HepG2 (cell line): Measurements from ENCODE around the gene RAD50. TPM values are rescaled to one million over a fixed set of nuclear protein-coding genes. Genes with fewer than 3 reads are reported as not detected.

ENCODE experiments used
- ATAC-seq: fragments of 200-7000 bp; cut with Tn5 transposase; 3 replicates; pipeline ENCODE4 v1.9.1; 2020; ENCODE audit warnings: mild to moderate bottlenecking, moderate library complexity
- BruUV-seq: library from RNA; stranded (reverse); fragments of 400-500 nt; replicated peaks from 2 replicates; lab custom pipeline; 2021; lab: Mats Ljungman, UMichigan
- CTCF ChIA-PET: fragments of 300-600 bp; formaldehyde crosslinking; extraction: SDS; loops from one replicate; lab custom pipeline; 2021; ENCODE audit warnings: low total read pairs, inconsistent platforms, low intra/inter-chr PET ratio; lab: Yijun Ruan, JAX
- POLR2A ChIA-PET: fragments of 350-600 bp; sonication (Branson Sonifier 250); formaldehyde crosslinking; loops from one replicate; lab custom pipeline; 2020; ENCODE audit warnings: antibody characterized with exemption, inconsistent platforms; lab: Yijun Ruan, JAX
- DNase-seq: peaks from one replicate; pipeline ENCODE4 v3.0.0-alpha.2; 2015; ENCODE audit warnings: low spot score
- FAIRE-seq: peaks from 3 replicates; lab custom pipeline; 2011; peaks lifted over from hg19 to GRCh38; lab: Jason Lieb, UNC
- H2AFZ ChIP-seq: one replicate; pipeline ENCODE4 v1.6.1; 2011; ENCODE audit warnings: low read length, inconsistent platforms
- H3K27ac ChIP-seq: fragments of 300-600 bp; 3 replicates; pipeline ENCODE4 v1.8.0; 2011; ENCODE audit warnings: mixed run types, mild to moderate bottlenecking, mixed read lengths, low read length, inconsistent platforms; ENCODE audit not compliant: insufficient read depth; ENCODE audit errors: extremely low read length
- H3K27me3 ChIP-seq, 2 experiments: fragments of 200-600 bp in 1 of 2; 2 replicates in 1 of 2; 3 replicates in 1 of 2; pipeline versions ENCODE4 v1.6.0 to v1.8.0; 2011; ENCODE audit warnings: low read length in 2 of 2, mild to moderate bottlenecking in 2 of 2, moderate library complexity in 2 of 2, inconsistent platforms in 1 of 2; ENCODE audit not compliant: insufficient read depth in 2 of 2, control insufficient read depth in 1 of 2
- H3K36me3 ChIP-seq, 2 experiments: fragments of 200-600 bp in 1 of 2; replicated peaks in 1 of 2; 2 replicates in 1 of 2; 3 replicates in 1 of 2; pipeline versions ENCODE4 v1.5.1 to v1.8.0; 2011; ENCODE audit warnings: low read length in 2 of 2, inconsistent platforms in 1 of 2; ENCODE audit not compliant: insufficient read depth in 2 of 2, control insufficient read depth in 1 of 2
- H3K4me1 ChIP-seq: 2 replicates; pipeline ENCODE4 v1.5.1; 2012; ENCODE audit warnings: low read length, inconsistent platforms; ENCODE audit not compliant: insufficient read depth
- H3K4me2 ChIP-seq: 2 replicates; pipeline ENCODE4 v1.6.0; 2011; ENCODE audit warnings: low read depth, low read length, inconsistent platforms
- H3K4me3 ChIP-seq, 3 experiments: fragments of 200-600 bp in 1 of 3; sonication (generic), shearing (Covaris generic) in 1 of 3; replicated peaks in 1 of 3; 2 replicates each; pipeline ENCODE4 v1.5.1; 2011 to 2016; ENCODE audit warnings: low read length in 3 of 3, inconsistent platforms in 2 of 3, low read depth in 2 of 3, mild to moderate bottlenecking in 2 of 3, control low read depth in 1 of 3, mixed read lengths in 1 of 3; ENCODE audit not compliant: insufficient read depth in 1 of 3
- H3K79me2 ChIP-seq: one replicate; pipeline ENCODE4 v1.6.1; 2011; ENCODE audit warnings: low read length, inconsistent platforms; ENCODE audit not compliant: insufficient read depth
- H3K9ac ChIP-seq: 2 replicates; pipeline ENCODE4 v1.6.0; 2011; ENCODE audit warnings: mild to moderate bottlenecking, low read depth, low read length, inconsistent platforms; ENCODE audit not compliant: insufficient read depth
- H3K9me3 ChIP-seq: 2 replicates; pipeline ENCODE4 v1.5.1; 2012; ENCODE audit warnings: mild to moderate bottlenecking, low read length
- H4K20me1 ChIP-seq: 2 replicates; pipeline ENCODE4 v1.6.0; 2011; ENCODE audit warnings: inconsistent platforms, mild to moderate bottlenecking, low read length, moderate library complexity; ENCODE audit not compliant: insufficient read depth
- KDM1A ChIP-seq: IDR thresholded peaks from 2 replicates; pipeline ENCODE4 v1.6.1; 2016; ENCODE audit warnings: missing compliant biosample characterization
- MXI1 ChIP-seq: IDR thresholded peaks from 3 replicates; pipeline ENCODE4 v1.6.1; 2012; ENCODE audit warnings: low read depth, low read length, inconsistent platforms, borderline replicate concordance
- MYNN ChIP-seq: sonication (generic); formaldehyde crosslinking; IDR thresholded peaks from 2 replicates; pipeline ENCODE4 v1.4.0; 2020; ENCODE audit warnings: mild to moderate bottlenecking, low read depth, missing genetic modification reagents
- NFE2L2 ChIP-seq: fragments of 150-350 bp; IDR thresholded peaks from 2 replicates; pipeline ENCODE4 v1.6.1; 2014; ENCODE audit warnings: low read length
- STAG1 ChIP-seq: sonication (generic); formaldehyde crosslinking; IDR thresholded peaks from 2 replicates; pipeline ENCODE4 v1.4.0; 2020; ENCODE audit warnings: missing genetic modification reagents
- ZMYM4 ChIP-seq: sonication (generic); formaldehyde crosslinking; IDR thresholded peaks from 2 replicates; pipeline ENCODE4 v1.8.1; 2023; ENCODE audit warnings: mild to moderate bottlenecking, missing genetic modification reagents
- ZNF451 ChIP-seq: sonication (generic); formaldehyde crosslinking; IDR thresholded peaks from 2 replicates; pipeline ENCODE4 v1.5.0; 2020; ENCODE audit warnings: mild to moderate bottlenecking, missing genetic modification reagents
- WGBS: methylation state at CpG from one replicate; pipeline ENCODE4 v1.1.6; 2017; ENCODE audit warnings: low lambda C conversion rate; 5-methylcytosine and 5-hydroxymethylcytosine counted together
- in situ Hi-C: cut with HindIII; loops from 2 replicates; pipeline ENCODE4 v1.10.0; 2017; ENCODE audit warnings: low pct_unique_long_range_greater_than_20kb; ENCODE audit not compliant: extremely low pct_ligation_motif_present
- intact Hi-C: fragments of 100-400 bp; cut with micrococcal nuclease; formaldehyde crosslinking; loops from one replicate; pipeline ENCODE4 v1.10.0; 2022; ENCODE audit not compliant: unreplicated experiment
- polyA plus RNA-seq, 8 experiments: library from polyadenylated mRNA; depleted of rRNA in 3 of 8; stranded (reverse) in 7 of 8; unstranded in 1 of 8; fragments of >200 nt; fragmentation: Illumina TruSeq in 4 of 8; extraction: Trizol in 4 of 8; gene quantifications; 2 replicates each; pipeline versions ENCODE4 v1.2.1 to v1.2.3, GENCODE V29; 2011 to 2016; ENCODE audit warnings: low read depth in 4 of 8, missing spikeins in 1 of 8, mixed read lengths in 1 of 8; ENCODE audit not compliant: insufficient read depth in 1 of 8
- total RNA-seq, 5 experiments: library from RNA; depleted of rRNA; stranded (reverse); fragments of >200 nt; fragmentation: Illumina TruSeq; extraction: Trizol; gene quantifications; 2 replicates each; pipeline ENCODE4 v1.2.3, GENCODE V29; 2016; ENCODE audit warnings: low read depth in 1 of 5
- TF ChIP-seq, protein P1 (sequence below): sonication (generic); formaldehyde crosslinking; IDR thresholded peaks from 2 replicates; pipeline ENCODE4 v1.5.0; 2020; ENCODE audit warnings: mild to moderate bottlenecking, missing genetic modification reagents, moderate library complexity
- TF ChIP-seq, protein P2 (sequence below): sonication (generic); formaldehyde crosslinking; conservative IDR thresholded peaks from 2 replicates; pipeline ENCODE4 v1.4.0; 2020; ENCODE audit warnings: missing genetic modification reagents
- TF ChIP-seq, protein P3 (sequence below): IDR thresholded peaks from 2 replicates; pipeline ENCODE4 v1.6.1; 2016

RAD50 gene
- total and polyA plus RNA-seq, 2 of the 13 experiments (the other 11 are each of a cell fraction or from before 2014, with no cell fraction given) = 19.2 to 23.4 TPM

DNA sequence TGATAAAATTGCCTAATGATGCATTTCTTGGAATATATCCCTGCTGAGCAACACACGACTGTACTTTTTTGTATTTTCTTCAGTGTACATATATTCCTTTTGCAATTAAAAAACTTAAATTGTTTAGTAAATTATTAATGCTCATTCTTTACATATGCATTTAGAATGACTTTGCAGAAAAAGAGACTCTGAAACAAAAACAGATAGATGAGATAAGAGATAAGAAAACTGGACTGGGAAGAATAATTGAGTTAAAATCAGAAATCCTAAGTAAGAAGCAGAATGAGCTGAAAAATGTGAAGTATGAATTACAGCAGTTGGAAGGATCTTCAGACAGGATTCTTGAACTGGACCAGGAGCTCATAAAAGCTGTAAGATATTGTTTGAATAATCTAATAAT, 32.7 kb downstream of the RAD50 start:
- Histone ChIP-seq H3K36me3 (peaks cover 7 to 61% of the 10 kb centered on the region in 2 experiments), H3K4me3 (no peak overlapping the region), H4K20me1 (no peaks in the 10 kb centered on the region), H3K27me3 (no peaks in the 10 kb centered on the region), H3K9me3 (no peaks in the 10 kb centered on the region), H3K79me2 (no peaks in the 10 kb centered on the region), H2AFZ (no peak overlapping the region), H3K4me2 (no peak overlapping the region), H3K4me1 (no peaks in the 10 kb centered on the region), H3K9ac (no peak overlapping the region), H3K27ac (no peak overlapping the region)
- ChIA-PET POLR2A (no interaction called here), CTCF (no interaction called here)
- BruUV-seq = no TSS peak
- FAIRE-seq = no peak
- WGBS = 96% methylated on average over 1 of the region's 1 CpG
- intact Hi-C loops (loop anchor here (5.0 kb wide), 1 partner anchor 62 kb away; no protein-coding TSS in a partner anchor), in situ Hi-C loops (no loop called here)
- no peak for ATAC-seq
- no peak for DNase-seq
- TF ChIP-seq ZNF451 (no peak), NFE2L2 (peak; percentile 27; the same call in 1 of the 2 replicates), KDM1A (CRISPR knock-in tag) (no peak)

DNA sequence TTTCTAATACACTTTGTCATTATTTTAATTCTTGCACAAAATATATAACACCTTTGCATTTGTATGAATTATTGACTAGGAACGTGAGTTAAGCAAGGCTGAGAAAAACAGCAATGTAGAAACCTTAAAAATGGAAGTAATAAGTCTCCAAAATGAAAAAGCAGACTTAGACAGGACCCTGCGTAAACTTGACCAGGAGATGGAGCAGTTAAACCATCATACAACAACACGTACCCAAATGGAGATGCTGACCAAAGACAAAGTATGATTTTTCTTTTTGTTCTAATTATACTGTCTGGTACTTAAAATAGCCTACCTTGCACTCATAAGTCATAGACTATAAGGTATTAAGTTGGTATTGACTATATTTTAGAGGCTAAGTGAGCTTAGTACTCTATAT, 34.4 kb downstream of the RAD50 start:
- H3K79me2 ChIP-seq = no peaks in the 10 kb centered on the region
- no peak overlapping the region for H3K4me3 ChIP-seq
- POLR2A ChIA-PET = no interaction called here
- H3K27ac ChIP-seq = no peak overlapping the region
- H3K4me1 ChIP-seq = no peaks in the 10 kb centered on the region
- in situ Hi-C loops (no loop called here), intact Hi-C loops (no loop called here)
- FAIRE-seq (no peak), DNase-seq (no peak), ATAC-seq (no peak)
- H3K36me3 ChIP-seq = peaks cover 9 to 70% of the 10 kb centered on the region in 2 experiments
- CTCF ChIA-PET = no interaction called here
- H3K9ac ChIP-seq = no peak overlapping the region
- H3K4me2 ChIP-seq = no peak overlapping the region
- H2AFZ ChIP-seq = no peak overlapping the region
- 98% methylated on average over 3 of the region's 3 CpGs for WGBS
- no peaks in the 10 kb centered on the region for H3K27me3 ChIP-seq
- H4K20me1 ChIP-seq = no peaks in the 10 kb centered on the region
- H3K9me3 ChIP-seq = no peaks in the 10 kb centered on the region
- no TSS peak for BruUV-seq
- TF ChIP-seq, protein P1, sequence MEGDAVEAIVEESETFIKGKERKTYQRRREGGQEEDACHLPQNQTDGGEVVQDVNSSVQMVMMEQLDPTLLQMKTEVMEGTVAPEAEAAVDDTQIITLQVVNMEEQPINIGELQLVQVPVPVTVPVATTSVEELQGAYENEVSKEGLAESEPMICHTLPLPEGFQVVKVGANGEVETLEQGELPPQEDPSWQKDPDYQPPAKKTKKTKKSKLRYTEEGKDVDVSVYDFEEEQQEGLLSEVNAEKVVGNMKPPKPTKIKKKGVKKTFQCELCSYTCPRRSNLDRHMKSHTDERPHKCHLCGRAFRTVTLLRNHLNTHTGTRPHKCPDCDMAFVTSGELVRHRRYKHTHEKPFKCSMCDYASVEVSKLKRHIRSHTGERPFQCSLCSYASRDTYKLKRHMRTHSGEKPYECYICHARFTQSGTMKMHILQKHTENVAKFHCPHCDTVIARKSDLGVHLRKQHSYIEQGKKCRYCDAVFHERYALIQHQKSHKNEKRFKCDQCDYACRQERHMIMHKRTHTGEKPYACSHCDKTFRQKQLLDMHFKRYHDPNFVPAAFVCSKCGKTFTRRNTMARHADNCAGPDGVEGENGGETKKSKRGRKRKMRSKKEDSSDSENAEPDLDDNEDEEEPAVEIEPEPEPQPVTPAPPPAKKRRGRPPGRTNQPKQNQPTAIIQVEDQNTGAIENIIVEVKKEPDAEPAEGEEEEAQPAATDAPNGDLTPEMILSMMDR (CRISPR knock-in tag) = peak; percentile 21; the same call in 1 of the 2 replicates
- TF ChIP-seq STAG1 (CRISPR knock-in tag) (peak; percentile 48), ZMYM4 (CRISPR knock-in tag) (no peak), MXI1 (no peak), MYNN (CRISPR knock-in tag) (no peak)
- TF ChIP-seq, protein P2, sequence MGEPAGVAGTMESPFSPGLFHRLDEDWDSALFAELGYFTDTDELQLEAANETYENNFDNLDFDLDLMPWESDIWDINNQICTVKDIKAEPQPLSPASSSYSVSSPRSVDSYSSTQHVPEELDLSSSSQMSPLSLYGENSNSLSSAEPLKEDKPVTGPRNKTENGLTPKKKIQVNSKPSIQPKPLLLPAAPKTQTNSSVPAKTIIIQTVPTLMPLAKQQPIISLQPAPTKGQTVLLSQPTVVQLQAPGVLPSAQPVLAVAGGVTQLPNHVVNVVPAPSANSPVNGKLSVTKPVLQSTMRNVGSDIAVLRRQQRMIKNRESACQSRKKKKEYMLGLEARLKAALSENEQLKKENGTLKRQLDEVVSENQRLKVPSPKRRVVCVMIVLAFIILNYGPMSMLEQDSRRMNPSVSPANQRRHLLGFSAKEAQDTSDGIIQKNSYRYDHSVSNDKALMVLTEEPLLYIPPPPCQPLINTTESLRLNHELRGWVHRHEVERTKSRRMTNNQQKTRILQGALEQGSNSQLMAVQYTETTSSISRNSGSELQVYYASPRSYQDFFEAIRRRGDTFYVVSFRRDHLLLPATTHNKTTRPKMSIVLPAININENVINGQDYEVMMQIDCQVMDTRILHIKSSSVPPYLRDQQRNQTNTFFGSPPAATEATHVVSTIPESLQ (CRISPR knock-in tag) = no peak
- TF ChIP-seq, protein P3, sequence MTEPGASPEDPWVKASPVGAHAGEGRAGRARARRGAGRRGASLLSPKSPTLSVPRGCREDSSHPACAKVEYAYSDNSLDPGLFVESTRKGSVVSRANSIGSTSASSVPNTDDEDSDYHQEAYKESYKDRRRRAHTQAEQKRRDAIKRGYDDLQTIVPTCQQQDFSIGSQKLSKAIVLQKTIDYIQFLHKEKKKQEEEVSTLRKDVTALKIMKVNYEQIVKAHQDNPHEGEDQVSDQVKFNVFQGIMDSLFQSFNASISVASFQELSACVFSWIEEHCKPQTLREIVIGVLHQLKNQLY (CRISPR knock-in tag) = no peak
